Psoas muscle (tissue), 8 donors: ENCODE measurements around the gene C16orf95. TPM values are rescaled to one million over a fixed set of nuclear protein-coding genes. Genes with fewer than 3 reads are reported as not detected.

Source experiments
- ATAC-seq, 4 donors: fragments of 200-7000 bp; cut with Tn5 transposase; one replicate each; pipeline ENCODE4 v1.9.1; 2020; ENCODE audit warnings: moderate library complexity in 3 of 4, mild to moderate bottlenecking in 2 of 4
- DNase-seq, 2 donors: peaks; one replicate each; pipeline ENCODE4 v3.0.0-alpha.2; 2020
- H3K27ac ChIP-seq: fragments of 200-600 bp; one replicate; pipeline ENCODE4 v1.8.0; 2022
- H3K27me3 ChIP-seq, 3 donors: fragments of 200-600 bp in 1 of 3; one replicate each; pipeline versions ENCODE4 v1.6.1 to v1.8.0; 2013 to 2022; ENCODE audit warnings: low read length in 2 of 3, mild to moderate bottlenecking in 2 of 3, moderate library complexity in 1 of 3; ENCODE audit not compliant: insufficient read depth in 3 of 3
- H3K36me3 ChIP-seq, 2 donors: fragments of 200-600 bp in 1 of 2; one replicate each; pipeline versions ENCODE4 v1.6.1 to v1.8.0; 2013 to 2022; ENCODE audit warnings: low read depth in 1 of 2, mild to moderate bottlenecking in 1 of 2, moderate library complexity in 1 of 2; ENCODE audit not compliant: insufficient read depth in 1 of 2
- H3K4me1 ChIP-seq: fragments of 200-600 bp; one replicate; pipeline ENCODE4 v1.8.0; 2022
- H3K4me3 ChIP-seq: fragments of 200-600 bp; one replicate; pipeline ENCODE4 v1.8.0; 2022; ENCODE audit warnings: mild to moderate bottlenecking
- H3K9me3 ChIP-seq: fragments of 200-600 bp; one replicate; pipeline ENCODE4 v1.8.0; 2022
- WGBS, 3 donors: extraction: QIAGEN DNeasy Blood & Tissue Kit; methylation state at CpG; one replicate each; pipeline versions ENCODE4 v1.1.6 to v1.1.7; 2013; 5-methylcytosine and 5-hydroxymethylcytosine counted together
- intact Hi-C, 2 donors: fragments of 100-400 bp; cut with DNase I; formaldehyde crosslinking; loops; one replicate each; pipeline versions ENCODE4 v1.11.0 to v1.14.2; 2022
- long read RNA-seq, 2 donors: library from polyadenylated mRNA; unstranded; transcript quantifications; one replicate each; pipeline ENCODE4 v2.0.0, GENCODE V29; 2021
- polyA plus RNA-seq, 3 donors: library from polyadenylated mRNA; stranded (reverse); fragments of 200-250 nt; gene quantifications; one replicate each; pipeline ENCODE4 v1.2.3, GENCODE V29; 2013
- total RNA-seq, 4 donors: library from RNA; stranded (reverse); fragmentation: NEBNext Ultra II Directional in 2 of 4; extraction: Animal tissue kit (Norgen Biotek cat#: 25700) in 2 of 4; gene quantifications; one replicate each; pipeline versions ENCODE4 v1.2.1 to v1.2.4, GENCODE V29; 2021 to 2023
- TF ChIP-seq, protein P1 (sequence below): fragments of 200-600 bp; IDR thresholded peaks from one replicate; pipeline ENCODE4 v1.8.0; 2022; ENCODE audit warnings: antibody characterized with exemption
- donor health status: healthy with polysubstance abuse.
- donor health status: DM: no; HTN: no; CAD: no; lungs with moderate emphysema.
- donor health status: Bipolar disorder and iron deficiency.
- donor health status: healthy.
- donor health status: DM: yes; HTN: yes; CAD: no.
- donor health status: DM: no; HTN: no; CAD: no.
- donor health status: DM: no; HTN: no; CAD: no.
- donor health status: DM: yes; HTN: yes; CAD: no.

The C16orf95 gene, protein sequence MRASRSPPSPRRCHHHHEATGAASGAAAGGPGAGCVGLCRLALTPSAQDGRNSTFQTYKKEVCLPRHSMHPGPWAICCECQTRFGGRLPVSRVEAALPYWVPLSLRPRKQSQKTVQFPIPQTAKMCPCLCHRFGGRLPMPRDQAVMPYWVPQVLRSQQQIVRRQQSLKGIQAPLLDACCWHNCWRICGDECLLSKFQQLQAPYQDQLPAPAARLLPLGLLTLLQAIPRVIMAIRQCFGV
- total RNA-seq (1 to 10 TPM; 5.3 to 8.1 (median 6.0) TPM), polyA plus RNA-seq (1 to 10 TPM; 1.7 to 6.8 (median 2.0) TPM)
- long read RNA-seq, donor 1, partial matches to known transcripts = 0 of 2 reads
- long read RNA-seq, donor 1, other reads (novel, unspliced or antisense) = 2 of 2 reads
- long read RNA-seq, donor 2, partial matches to known transcripts = 0 of 1 reads
- long read RNA-seq, donor 2, other reads (novel, unspliced or antisense) = 1 of 1 reads

GRCh38 chr16:87316923-87317749, at the start of gene C16orf95:
Gene C16orf95 (minus strand): TSS chr16:87317392. CDS start chr16:87317242, 150 bp downstream.
- Histone ChIP-seq H3K36me3 (peaks cover 0 to 5% of the 10 kb centered on the region in 2 donors), H3K27me3 (no peaks in the 10 kb centered on the region), H3K4me3 (peak within 1 kb of the TSS; percentile 100), H3K9me3 (no peaks in the 10 kb centered on the region), H3K4me1 (peaks cover 16% of the 10 kb centered on the region), H3K27ac (peak within 1 kb of the TSS; percentile 96)
- TF ChIP-seq, protein P1, sequence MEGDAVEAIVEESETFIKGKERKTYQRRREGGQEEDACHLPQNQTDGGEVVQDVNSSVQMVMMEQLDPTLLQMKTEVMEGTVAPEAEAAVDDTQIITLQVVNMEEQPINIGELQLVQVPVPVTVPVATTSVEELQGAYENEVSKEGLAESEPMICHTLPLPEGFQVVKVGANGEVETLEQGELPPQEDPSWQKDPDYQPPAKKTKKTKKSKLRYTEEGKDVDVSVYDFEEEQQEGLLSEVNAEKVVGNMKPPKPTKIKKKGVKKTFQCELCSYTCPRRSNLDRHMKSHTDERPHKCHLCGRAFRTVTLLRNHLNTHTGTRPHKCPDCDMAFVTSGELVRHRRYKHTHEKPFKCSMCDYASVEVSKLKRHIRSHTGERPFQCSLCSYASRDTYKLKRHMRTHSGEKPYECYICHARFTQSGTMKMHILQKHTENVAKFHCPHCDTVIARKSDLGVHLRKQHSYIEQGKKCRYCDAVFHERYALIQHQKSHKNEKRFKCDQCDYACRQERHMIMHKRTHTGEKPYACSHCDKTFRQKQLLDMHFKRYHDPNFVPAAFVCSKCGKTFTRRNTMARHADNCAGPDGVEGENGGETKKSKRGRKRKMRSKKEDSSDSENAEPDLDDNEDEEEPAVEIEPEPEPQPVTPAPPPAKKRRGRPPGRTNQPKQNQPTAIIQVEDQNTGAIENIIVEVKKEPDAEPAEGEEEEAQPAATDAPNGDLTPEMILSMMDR = peak; percentile 66
- DNase-seq (peak; percentile 95 to 98), ATAC-seq (peak; percentile 96 to 97 (median 96))
- 0 to 1% (median 1%) methylated on average over 49 to 64 of the region's 64 CpGs for WGBS, 3 donors
- intact Hi-C loops = loop anchor here (1.0 to 10.0 kb wide), 5 partner anchors 66 to 1512 kb away; partner anchors contain the start of genes FBXO31 (in 1 of the 2) and MAP1LC3B (in 1 of the 2)

DNA sequence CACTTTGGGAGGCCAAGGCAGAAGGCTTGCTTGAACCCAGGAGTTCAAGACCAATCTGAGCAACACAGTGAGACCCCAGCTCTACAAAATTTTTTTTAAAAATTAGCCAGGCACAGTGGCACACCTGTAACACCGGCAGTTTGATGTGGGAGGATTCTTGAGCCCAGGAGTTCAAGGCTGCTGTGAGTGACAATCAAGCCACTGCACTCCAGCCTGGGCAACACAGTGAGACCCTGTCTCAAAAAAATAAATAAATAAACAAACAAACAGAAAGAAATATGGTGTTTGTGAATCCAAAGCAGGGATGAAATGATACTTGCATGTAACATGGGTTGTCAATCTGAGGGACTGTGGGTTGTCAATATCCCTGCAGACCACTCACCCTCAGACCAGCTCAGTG, 49.7 kb upstream of the C16orf95 start:
- no peak for ATAC-seq
- Histone ChIP-seq H3K4me3 (no peak overlapping the region), H3K4me1 (peaks cover 69% of the 10 kb centered on the region), H3K27ac (no peak overlapping the region), H3K9me3 (no peaks in the 10 kb centered on the region), H3K27me3 (no peaks in the 10 kb centered on the region), H3K36me3 (peaks cover 0 to 11% of the 10 kb centered on the region in 2 donors)
- intact Hi-C loops = no loop called here
- DNase-seq = peak in 1 of 2 donors; percentile 16
- TF ChIP-seq, protein P1 = no peak
- WGBS, 3 donors = 82 to 89% (median 88%) methylated on average over 1 of the region's 1 CpG

- no peaks in the 10 kb centered on the region for H3K27me3 ChIP-seq
- peaks cover 0 to 17% of the 10 kb centered on the region in 2 donors for H3K36me3 ChIP-seq
- WGBS, 3 donors = 88 to 96% (median 88%) methylated on average over 4 of the region's 4 CpGs
- H3K4me3 ChIP-seq = no peak overlapping the region
- H3K9me3 ChIP-seq = no peaks in the 10 kb centered on the region
- H3K4me1 ChIP-seq = peaks cover 65% of the 10 kb centered on the region
- TF ChIP-seq, protein P1 = no peak
- ATAC-seq (no peak), DNase-seq (peak in 1 of 2 donors; percentile 31)
- intact Hi-C loops = no loop called here
- peak overlapping the region; percentile 23 for H3K27ac ChIP-seq
These were observed 49.1 kb upstream of the C16orf95 start for GRCh38 chr16:87366288-87366687.

GRCh38 chr16:87365021-87365713, 48.0 kb upstream of the C16orf95 start:
- Histone ChIP-seq H3K9me3 (no peaks in the 10 kb centered on the region), H3K36me3 (peaks cover 0 to 23% of the 10 kb centered on the region in 2 donors), H3K27me3 (no peaks in the 10 kb centered on the region), H3K4me1 (peaks cover 64% of the 10 kb centered on the region), H3K27ac (peak overlapping the region; percentile 77), H3K4me3 (no peak overlapping the region)
- intact Hi-C loops = no loop called here
- WGBS, 3 donors = 91 to 92% (median 91%) methylated on average over 13 of the region's 13 CpGs
- ATAC-seq (no peak), DNase-seq (peak in 1 of 2 donors; percentile 37)
- TF ChIP-seq, protein P1 = no peak
